ENCODE data around the gene OR2H2.

DNA sequence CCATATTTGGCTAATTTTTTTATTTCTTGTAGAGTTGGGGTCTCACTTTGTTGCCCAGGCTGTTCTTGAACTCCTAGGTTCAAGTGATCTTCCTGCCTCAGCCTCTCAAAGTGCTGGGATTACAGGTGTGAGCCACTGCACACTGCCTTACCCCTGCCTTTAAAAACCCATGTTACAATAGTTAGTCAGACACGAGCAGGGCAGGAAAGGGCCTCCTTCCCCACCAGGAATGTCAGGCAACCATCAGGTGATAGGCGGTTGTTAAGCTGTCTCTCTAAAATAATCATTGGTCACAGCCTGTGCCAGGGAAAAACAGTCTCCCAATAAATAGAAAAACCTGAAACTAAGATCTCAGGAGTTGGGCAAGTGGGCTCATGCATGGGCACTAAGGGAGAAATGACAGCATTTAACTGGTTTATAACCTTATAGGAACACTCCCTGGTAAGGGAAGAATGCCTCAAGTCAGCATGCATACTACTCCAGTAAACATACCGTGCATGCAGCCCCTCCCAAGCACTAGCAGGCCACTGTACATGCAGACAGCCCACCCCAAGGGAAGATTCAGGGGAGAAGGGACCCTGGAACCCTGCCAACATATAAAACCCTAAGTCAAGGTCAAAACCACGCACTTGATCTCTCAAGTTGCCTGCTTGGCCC lies 8.4 kb downstream of the OR2H2 start:
- TF ChIP-seq, protein P1, sequence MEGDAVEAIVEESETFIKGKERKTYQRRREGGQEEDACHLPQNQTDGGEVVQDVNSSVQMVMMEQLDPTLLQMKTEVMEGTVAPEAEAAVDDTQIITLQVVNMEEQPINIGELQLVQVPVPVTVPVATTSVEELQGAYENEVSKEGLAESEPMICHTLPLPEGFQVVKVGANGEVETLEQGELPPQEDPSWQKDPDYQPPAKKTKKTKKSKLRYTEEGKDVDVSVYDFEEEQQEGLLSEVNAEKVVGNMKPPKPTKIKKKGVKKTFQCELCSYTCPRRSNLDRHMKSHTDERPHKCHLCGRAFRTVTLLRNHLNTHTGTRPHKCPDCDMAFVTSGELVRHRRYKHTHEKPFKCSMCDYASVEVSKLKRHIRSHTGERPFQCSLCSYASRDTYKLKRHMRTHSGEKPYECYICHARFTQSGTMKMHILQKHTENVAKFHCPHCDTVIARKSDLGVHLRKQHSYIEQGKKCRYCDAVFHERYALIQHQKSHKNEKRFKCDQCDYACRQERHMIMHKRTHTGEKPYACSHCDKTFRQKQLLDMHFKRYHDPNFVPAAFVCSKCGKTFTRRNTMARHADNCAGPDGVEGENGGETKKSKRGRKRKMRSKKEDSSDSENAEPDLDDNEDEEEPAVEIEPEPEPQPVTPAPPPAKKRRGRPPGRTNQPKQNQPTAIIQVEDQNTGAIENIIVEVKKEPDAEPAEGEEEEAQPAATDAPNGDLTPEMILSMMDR (conservative IDR thresholded peaks at IDR 0.05; ENCODE audit: low read depth, low read length) = no peak
- no peak for TF ChIP-seq EZH2 (IDR thresholded peaks at IDR 0.05; ENCODE audit: low read length, unreplicated experiment)
- no peak for TF ChIP-seq EZH2phosphoT487 (IDR thresholded peaks at IDR 0.05; ENCODE audit: borderline replicate concordance, low read length)
